CD14-positive monocyte (primary cell): ENCODE results near the gene RSPO3. TPM values are rescaled to one million over a fixed set of nuclear protein-coding genes. Genes with fewer than 3 reads are reported as not detected.

ENCODE experiments used
- DNase-seq, 3 donors: peaks; one replicate each; pipeline ENCODE4 v3.0.0-alpha.2; 2011 to 2022
- H2AFZ ChIP-seq: 2 replicates; pipeline ENCODE4 v1.6.0; 2012; ENCODE audit warnings: mild to moderate bottlenecking, low read depth, low read length, inconsistent platforms; ENCODE audit not compliant: insufficient read depth, poor library complexity, severe bottlenecking
- H3K27ac ChIP-seq, 2 donors: 1 replicate in 1 of 2; 2 replicates in 1 of 2; pipeline ENCODE4 v1.5.1; 2012 to 2013; ENCODE audit warnings: low read length in 2 of 2, control low read depth in 1 of 2, inconsistent platforms in 1 of 2, low read depth in 1 of 2, mild to moderate bottlenecking in 1 of 2
- H3K27me3 ChIP-seq, 2 donors: one replicate each; pipeline versions ENCODE4 v1.6.0 to v1.6.1; 2011 to 2013; ENCODE audit warnings: low read length in 2 of 2; ENCODE audit not compliant: control insufficient read depth in 2 of 2, insufficient read depth in 2 of 2
- H3K36me3 ChIP-seq, 2 donors: replicated peaks in 1 of 2; 1 replicate in 1 of 2; 2 replicates in 1 of 2; pipeline versions ENCODE4 v1.5.1 to v1.6.1; 2012 to 2013; ENCODE audit warnings: low read length in 2 of 2, control low read depth in 1 of 2, inconsistent platforms in 1 of 2, mild to moderate bottlenecking in 1 of 2; ENCODE audit not compliant: insufficient read depth in 2 of 2, control insufficient read depth in 1 of 2
- H3K4me1 ChIP-seq, 2 donors: 1 replicate in 1 of 2; 2 replicates in 1 of 2; pipeline versions ENCODE4 v1.5.1 to v1.6.1; 2012 to 2013; ENCODE audit warnings: low read length in 2 of 2, control low read depth in 1 of 2, inconsistent platforms in 1 of 2, mild to moderate bottlenecking in 1 of 2, moderate library complexity in 1 of 2; ENCODE audit not compliant: insufficient read depth in 2 of 2, control insufficient read depth in 1 of 2
- H3K4me2 ChIP-seq: replicated peaks from 2 replicates; pipeline ENCODE3; 2012; ENCODE audit warnings: low read length, moderate library complexity, mild to moderate bottlenecking; ENCODE audit not compliant: poor library complexity, severe bottlenecking; ENCODE audit errors: extremely low read depth
- H3K4me3 ChIP-seq, 3 experiments: fragments of 200-600 bp in 1 of 3; sonication (generic) in 1 of 3; replicated peaks in 1 of 3; 1 replicate in 2 of 3; 2 replicates in 1 of 3; pipeline ENCODE4 v1.5.1; 2011 to 2013; ENCODE audit warnings: low read length in 3 of 3, mild to moderate bottlenecking in 3 of 3, control low read depth in 2 of 3, low read depth in 2 of 3, inconsistent platforms in 1 of 3, moderate library complexity in 1 of 3
- H3K79me2 ChIP-seq: 2 replicates; pipeline ENCODE4 v1.6.0; 2012; ENCODE audit warnings: mild to moderate bottlenecking, control low read depth, inconsistent platforms, low read length, moderate library complexity; ENCODE audit not compliant: insufficient read depth
- H3K9ac ChIP-seq: 2 replicates; pipeline ENCODE4 v1.6.0; 2017; ENCODE audit warnings: low read length, mild to moderate bottlenecking; ENCODE audit not compliant: insufficient read depth, poor library complexity, severe bottlenecking
- H3K9me3 ChIP-seq, 2 donors: replicated peaks in 1 of 2; 1 replicate in 1 of 2; 2 replicates in 1 of 2; pipeline versions ENCODE4 v1.5.1 to v1.6.1; 2012 to 2013; ENCODE audit warnings: low read length in 2 of 2, control low read depth in 1 of 2; ENCODE audit not compliant: control insufficient read depth in 1 of 2, insufficient read depth in 1 of 2
- H4K20me1 ChIP-seq: 2 replicates; pipeline ENCODE4 v1.6.0; 2012; ENCODE audit warnings: mild to moderate bottlenecking, low read length, control low read depth, moderate library complexity; ENCODE audit not compliant: insufficient read depth
- H3K27ac Mint-ChIP-seq, 7 donors: one replicate each; pipeline ENCODE4 v1.8.0; 2020; ENCODE audit warnings: mild to moderate bottlenecking in 7 of 7, mixed read lengths in 7 of 7, moderate library complexity in 6 of 7, inconsistent platforms in 2 of 7
- H3K27me3 Mint-ChIP-seq, 3 donors: one replicate each; pipeline ENCODE4 v1.8.0; 2021 to 2022; ENCODE audit warnings: low read depth in 3 of 3, mild to moderate bottlenecking in 3 of 3, mixed read lengths in 3 of 3, moderate library complexity in 3 of 3, inconsistent platforms in 1 of 3
- H3K36me3 Mint-ChIP-seq, 2 donors: one replicate each; pipeline ENCODE4 v1.8.0; 2020; ENCODE audit warnings: mixed read lengths in 2 of 2, inconsistent platforms in 1 of 2, mild to moderate bottlenecking in 1 of 2
- H3K4me1 Mint-ChIP-seq: one replicate; pipeline ENCODE4 v1.8.0; 2020; ENCODE audit warnings: mild to moderate bottlenecking, mixed read lengths
- H3K4me3 Mint-ChIP-seq, 2 donors: one replicate each; pipeline ENCODE4 v1.8.0; 2020; ENCODE audit warnings: mild to moderate bottlenecking in 2 of 2, mixed read lengths in 2 of 2, moderate library complexity in 1 of 2
- H3K9me3 Mint-ChIP-seq, 7 donors: one replicate each; pipeline ENCODE4 v1.8.0; 2020 to 2022; ENCODE audit warnings: mixed read lengths in 7 of 7, mild to moderate bottlenecking in 6 of 7, moderate library complexity in 6 of 7, inconsistent platforms in 2 of 7
- WGBS: methylation state at CpG from one replicate; pipeline ENCODE4 v1.1.5; 2013; ENCODE audit warnings: missing lambda C conversion rate; ENCODE audit not compliant: insufficient coverage; 5-methylcytosine and 5-hydroxymethylcytosine counted together
- intact Hi-C, 2 donors: fragments of 100-400 bp; cut with micrococcal nuclease; formaldehyde crosslinking; loops; one replicate each; pipeline versions ENCODE4 v1.15.0 to v1.15.1; 2023
- polyA plus RNA-seq, 3 donors: library from polyadenylated mRNA; depleted of rRNA in 1 of 3; unstranded in 2 of 3; stranded (reverse) in 1 of 3; fragments of 300-500 nt in 2 of 3; fragments of >200 nt in 1 of 3; fragmentation: Illumina TruSeq in 2 of 3; gene quantifications; 1 replicate in 2 of 3; 2 replicates in 1 of 3; pipeline ENCODE4 v1.2.3, GENCODE V29; 2012 to 2021
- TF ChIP-seq, protein P1 (sequence below): fragments of 200-600 bp; IDR thresholded peaks from one replicate; pipeline ENCODE4 v1.8.0; 2022; ENCODE audit warnings: antibody characterized with exemption, mild to moderate bottlenecking

Gene RSPO3
- polyA plus RNA-seq, 3 donors = not detected

DNA sequence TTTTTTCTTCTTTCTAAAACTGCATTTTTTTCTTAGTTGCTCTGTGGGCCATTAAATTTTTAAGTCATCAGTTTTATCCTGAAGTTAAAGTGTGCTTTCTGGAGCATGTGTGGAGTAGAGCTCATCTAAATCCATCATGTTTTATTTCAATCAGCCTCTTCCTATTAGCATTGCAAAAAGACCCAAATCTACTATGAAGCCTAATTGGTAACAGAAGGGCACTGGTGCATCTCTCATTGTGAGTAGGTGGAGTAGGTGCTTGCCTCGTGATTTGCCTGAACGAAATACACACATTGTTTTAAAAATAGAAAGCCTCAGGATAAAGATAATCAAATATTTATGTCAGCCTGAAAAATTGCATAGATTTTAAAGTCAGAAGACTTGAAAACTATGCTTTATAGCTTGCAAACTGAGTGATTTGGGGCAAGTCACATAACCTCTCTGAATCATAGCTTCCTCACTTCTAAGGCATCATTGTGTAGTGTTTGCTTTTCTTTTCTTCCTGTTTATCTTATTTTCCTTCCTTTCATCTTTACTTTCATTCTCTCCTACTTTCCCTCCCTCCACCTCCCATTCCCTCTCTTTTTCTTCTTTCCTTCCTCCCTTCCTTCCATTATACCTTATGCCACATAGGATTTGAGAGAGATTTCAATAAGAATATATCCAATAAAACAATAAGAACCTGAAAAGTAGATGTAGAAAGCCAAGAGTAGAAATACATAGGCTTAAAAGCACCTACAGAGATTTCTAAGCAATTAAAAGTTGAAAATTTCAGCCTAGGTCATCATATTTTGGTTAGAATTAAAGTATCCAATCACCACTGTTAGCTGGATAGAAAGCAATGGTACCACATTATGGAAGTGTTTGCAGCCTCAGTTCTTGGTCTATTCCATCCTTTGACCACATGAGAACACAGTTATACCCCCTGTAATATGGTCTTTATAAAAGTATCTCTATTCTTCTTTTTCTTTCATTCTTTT, 98.6 kb downstream of the RSPO3 start:
- H3K9me3 Mint-ChIP-seq = peaks cover 0 to 4% (median 2%) of the 10 kb centered on the region in 7 donors
- Histone ChIP-seq H3K9me3 (no peaks in the 10 kb centered on the region), H3K4me1 (no peaks in the 10 kb centered on the region), H3K27ac (no peak overlapping the region), H3K36me3 (no peaks in the 10 kb centered on the region), H3K9ac (no peak overlapping the region), H2AFZ (no peak overlapping the region), H3K27me3 (no peaks in the 10 kb centered on the region), H3K79me2 (no peaks in the 10 kb centered on the region), H4K20me1 (no peaks in the 10 kb centered on the region), H3K4me2 (no peak overlapping the region), H3K4me3 (no peak overlapping the region)
- H3K4me3 Mint-ChIP-seq = no peak overlapping the region
- intact Hi-C loops = no loop called here
- H3K4me1 Mint-ChIP-seq = no peaks in the 10 kb centered on the region
- no CpG with 5 or more reads among the region's 2 CpGs for WGBS
- DNase-seq = no peak
- H3K36me3 Mint-ChIP-seq = no peaks in the 10 kb centered on the region
- TF ChIP-seq, protein P1, sequence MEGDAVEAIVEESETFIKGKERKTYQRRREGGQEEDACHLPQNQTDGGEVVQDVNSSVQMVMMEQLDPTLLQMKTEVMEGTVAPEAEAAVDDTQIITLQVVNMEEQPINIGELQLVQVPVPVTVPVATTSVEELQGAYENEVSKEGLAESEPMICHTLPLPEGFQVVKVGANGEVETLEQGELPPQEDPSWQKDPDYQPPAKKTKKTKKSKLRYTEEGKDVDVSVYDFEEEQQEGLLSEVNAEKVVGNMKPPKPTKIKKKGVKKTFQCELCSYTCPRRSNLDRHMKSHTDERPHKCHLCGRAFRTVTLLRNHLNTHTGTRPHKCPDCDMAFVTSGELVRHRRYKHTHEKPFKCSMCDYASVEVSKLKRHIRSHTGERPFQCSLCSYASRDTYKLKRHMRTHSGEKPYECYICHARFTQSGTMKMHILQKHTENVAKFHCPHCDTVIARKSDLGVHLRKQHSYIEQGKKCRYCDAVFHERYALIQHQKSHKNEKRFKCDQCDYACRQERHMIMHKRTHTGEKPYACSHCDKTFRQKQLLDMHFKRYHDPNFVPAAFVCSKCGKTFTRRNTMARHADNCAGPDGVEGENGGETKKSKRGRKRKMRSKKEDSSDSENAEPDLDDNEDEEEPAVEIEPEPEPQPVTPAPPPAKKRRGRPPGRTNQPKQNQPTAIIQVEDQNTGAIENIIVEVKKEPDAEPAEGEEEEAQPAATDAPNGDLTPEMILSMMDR = no peak
- H3K27ac Mint-ChIP-seq = no peak overlapping the region
- peaks cover 2 to 14% (median 7%) of the 10 kb centered on the region in 3 donors for H3K27me3 Mint-ChIP-seq

DNA sequence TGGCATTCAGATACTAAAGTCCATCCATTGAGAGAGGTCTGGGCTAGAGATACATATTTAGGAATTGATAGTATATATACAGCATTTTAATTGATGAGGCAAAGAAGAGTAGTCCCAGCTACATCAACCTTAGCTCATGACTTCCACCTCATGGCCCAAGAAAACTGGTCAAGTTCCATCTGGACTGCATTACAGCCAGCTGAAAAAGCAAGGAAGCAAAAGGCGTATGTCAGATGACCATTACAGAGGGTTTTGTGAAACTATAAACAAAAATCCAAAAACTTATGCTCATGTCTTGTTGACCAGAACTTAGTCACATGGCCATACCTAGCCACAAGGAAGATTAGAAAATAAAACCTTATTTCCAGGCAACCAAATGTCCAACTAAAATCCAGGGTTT, 101.4 kb downstream of the RSPO3 start:
- Histone ChIP-seq H3K79me2 (no peaks in the 10 kb centered on the region), H3K4me1 (no peaks in the 10 kb centered on the region), H3K27me3 (no peaks in the 10 kb centered on the region), H3K9ac (no peak overlapping the region), H4K20me1 (no peaks in the 10 kb centered on the region), H3K36me3 (no peaks in the 10 kb centered on the region), H3K27ac (no peak overlapping the region), H3K4me2 (no peak overlapping the region), H2AFZ (no peak overlapping the region), H3K9me3 (no peaks in the 10 kb centered on the region), H3K4me3 (no peak overlapping the region)
- H3K9me3 Mint-ChIP-seq = peaks cover 0 to 9% (median 4%) of the 10 kb centered on the region in 7 donors
- H3K27ac Mint-ChIP-seq = no peak overlapping the region
- intact Hi-C loops = no loop called here
- TF ChIP-seq, protein P1 = no peak
- WGBS = 80% methylated on average over 1 of the region's 1 CpG
- H3K4me1 Mint-ChIP-seq = no peaks in the 10 kb centered on the region
- H3K4me3 Mint-ChIP-seq = no peak overlapping the region
- H3K36me3 Mint-ChIP-seq = no peaks in the 10 kb centered on the region
- no peak for DNase-seq
- H3K27me3 Mint-ChIP-seq = peaks cover 2 to 12% (median 4%) of the 10 kb centered on the region in 3 donors
